Activated naive CD4-positive, alpha-beta T cell treated with anti-CD3 and anti-CD28 coated beads, Interleukin-2, amount 50 U/mL, for 72 hours (primary cell): ENCODE measurements around the gene MYBPC2. TPM values are rescaled to one million over a fixed set of nuclear protein-coding genes. Genes with fewer than 3 reads are reported as not detected.
"Not testable (repeated sequence)": the region's sequence is repeated elsewhere in the genome, so short reads cannot be mapped to it uniquely, and the experiment has no call there.

Source experiments
- ATAC-seq, 2 donors: fragments of 150-1000 bp; cut with Tn5 transposase; 2 replicates each; pipeline ENCODE4 v1.10.0; 2021; ENCODE audit warnings: mild to moderate bottlenecking in 2 of 2, moderate library complexity in 2 of 2
- DNase-seq, 2 donors: peaks; one replicate each; pipeline ENCODE4 v3.0.0; 2021 to 2022; ENCODE audit warnings: low spot score in 2 of 2
- H3K27ac Mint-ChIP-seq, 2 donors: one replicate each; pipeline ENCODE4 v1.8.0; 2022; ENCODE audit warnings: mild to moderate bottlenecking in 2 of 2, mixed read lengths in 2 of 2
- H3K36me3 Mint-ChIP-seq, 2 donors: one replicate each; pipeline ENCODE4 v1.8.0; 2022; ENCODE audit warnings: mixed read lengths in 2 of 2
- H3K9me3 Mint-ChIP-seq, 2 donors: one replicate each; pipeline ENCODE4 v1.8.0; 2022; ENCODE audit warnings: mixed read lengths in 2 of 2
- total RNA-seq, 2 donors: library from RNA; stranded (reverse); gene quantifications; one replicate each; pipeline ENCODE4 v1.2.3, GENCODE V29; 2022

Gene MYBPC2
- 1 to 10 TPM in 1 of 2 donors, under 1 TPM in 1; 0.91 to 1.9 TPM for total RNA-seq

DNA sequence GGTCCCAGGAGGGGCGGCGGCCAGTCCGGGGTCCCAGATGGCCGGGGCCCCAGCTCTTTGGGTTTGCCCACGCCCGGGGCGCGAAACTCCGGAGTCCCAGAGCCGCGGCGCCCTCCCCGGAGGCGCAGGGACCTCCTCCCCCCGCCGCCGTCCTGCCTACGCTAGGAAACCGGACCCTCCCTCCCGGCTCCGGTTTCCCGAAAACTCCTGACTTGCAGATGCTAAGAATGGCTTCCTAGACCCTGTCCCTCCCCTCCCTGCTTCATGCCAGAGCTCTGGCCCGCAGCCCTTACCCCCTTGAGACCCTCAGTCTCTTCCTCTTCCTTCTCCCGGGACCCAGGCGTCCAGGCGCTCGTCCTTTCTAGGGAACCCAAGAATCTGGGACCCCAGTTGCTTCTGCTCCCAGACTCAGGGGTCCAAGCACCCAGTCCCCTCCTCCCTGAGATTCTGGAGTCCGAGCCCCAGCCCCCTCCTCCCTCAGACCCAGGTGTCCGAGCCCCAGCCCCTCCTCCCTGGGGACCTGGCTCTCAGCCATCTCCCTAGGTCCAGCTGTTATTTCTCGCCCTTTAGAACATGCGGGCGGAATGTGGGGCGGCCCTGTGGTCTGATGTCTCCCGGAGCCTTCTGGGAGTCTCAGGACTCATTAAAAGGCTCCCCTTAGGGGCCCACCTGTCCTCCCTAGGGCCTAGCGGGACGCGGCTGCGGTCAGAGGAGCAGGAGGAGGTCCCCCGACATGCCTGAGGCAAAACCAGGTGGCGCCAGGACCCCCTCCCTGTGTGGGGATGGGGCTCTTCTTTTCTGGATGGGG, at the start of gene MYBPC2:
Gene MYBPC2 (plus strand): TSS at position 672 of the 808 bp plus-strand sequence. CDS start 62 bp downstream, at position 734.
- ATAC-seq (no peak), DNase-seq (no peak)
- H3K36me3 Mint-ChIP-seq: no peaks in the 10 kb centered on the region
- H3K9me3 Mint-ChIP-seq: no peaks in the 10 kb centered on the region
- H3K27ac Mint-ChIP-seq: peak within 1 kb of the TSS; percentile 82 to 94

DNA sequence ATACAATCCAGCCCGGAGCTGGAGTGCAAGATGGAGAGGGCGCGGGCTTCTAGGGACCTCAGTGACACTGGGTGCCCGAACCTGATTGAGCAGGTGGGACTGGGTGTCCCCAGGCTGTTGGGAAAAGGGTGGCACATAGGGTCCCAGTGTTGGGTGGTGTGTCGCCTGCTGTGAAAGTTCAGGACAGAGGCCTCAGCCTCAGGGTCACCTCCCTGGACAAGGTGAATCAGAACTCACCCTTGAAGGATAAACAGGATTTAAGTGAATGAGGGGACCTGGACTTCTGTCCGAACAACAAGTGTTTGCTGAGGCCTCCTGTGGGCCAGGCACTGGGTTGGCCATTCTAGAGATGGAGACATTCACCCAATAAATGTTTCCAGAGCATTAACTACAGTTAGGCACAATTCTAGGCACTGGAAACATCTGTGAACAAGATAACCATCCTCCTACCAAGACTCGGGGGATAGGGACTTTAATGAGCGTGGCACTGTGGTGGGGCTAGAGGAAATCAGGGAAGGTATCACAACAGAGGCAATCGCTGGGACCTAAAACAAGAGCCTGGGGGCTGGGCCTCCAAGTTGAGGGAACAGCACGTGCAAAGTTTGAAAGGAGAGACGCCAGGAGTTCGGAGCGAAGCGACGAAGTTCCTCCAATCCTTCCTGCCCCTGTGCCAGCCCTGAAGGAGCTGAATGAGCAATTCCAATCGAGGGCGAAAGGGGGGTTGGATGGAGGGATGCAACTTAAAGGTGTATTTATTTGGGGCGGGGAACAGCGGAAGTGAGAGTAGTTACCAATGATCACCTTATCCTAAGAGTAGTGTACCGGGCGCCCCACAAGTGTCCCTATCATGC, 49.5 kb upstream of the MYBPC2 start:
- Mint-ChIP-seq H3K27ac (peak overlapping the region; percentile 94 to 98), H3K9me3 (no peaks in the 10 kb centered on the region), H3K36me3 (peaks cover 20 to 49% of the 10 kb centered on the region in 2 donors)
- ATAC-seq: peak in 1 of 2 donors; percentile 34
- DNase-seq: no peak

- H3K9me3 Mint-ChIP-seq: no peaks in the 10 kb centered on the region
- DNase-seq (peak; percentile 99), ATAC-seq (peak; percentile 91 to 92)
- H3K36me3 Mint-ChIP-seq: peaks cover 17 to 46% of the 10 kb centered on the region in 2 donors
- H3K27ac Mint-ChIP-seq: peak within 1 kb of the TSS; percentile 94 to 98
Observed at GRCh38 chr19:50383852-50384684, 48.6 kb upstream of the MYBPC2 start, which contains the start of gene POLD1. TSS of gene POLD1 (plus strand) at chr19:50384347. CDS start at chr19:50398852, 14,505 bp downstream.

- peak overlapping the region; percentile 94 to 98 for H3K27ac Mint-ChIP-seq
- H3K36me3 Mint-ChIP-seq: peaks cover 15 to 38% of the 10 kb centered on the region in 2 donors
- DNase-seq (no peak), ATAC-seq (no peak)
- no peaks in the 10 kb centered on the region for H3K9me3 Mint-ChIP-seq
Observed at GRCh38 chr19:50384685-50385535, 47.8 kb upstream of the MYBPC2 start.

GRCh38 chr19:50387176-50387867, 45.4 kb upstream of the MYBPC2 start:
- peaks cover 23 to 43% of the 10 kb centered on the region in 2 donors for H3K36me3 Mint-ChIP-seq
- H3K9me3 Mint-ChIP-seq: no peaks in the 10 kb centered on the region
- ATAC-seq (no peak), DNase-seq (no peak)
- peak overlapping the region in 1 of 2 donors; percentile 69 for H3K27ac Mint-ChIP-seq

DNA sequence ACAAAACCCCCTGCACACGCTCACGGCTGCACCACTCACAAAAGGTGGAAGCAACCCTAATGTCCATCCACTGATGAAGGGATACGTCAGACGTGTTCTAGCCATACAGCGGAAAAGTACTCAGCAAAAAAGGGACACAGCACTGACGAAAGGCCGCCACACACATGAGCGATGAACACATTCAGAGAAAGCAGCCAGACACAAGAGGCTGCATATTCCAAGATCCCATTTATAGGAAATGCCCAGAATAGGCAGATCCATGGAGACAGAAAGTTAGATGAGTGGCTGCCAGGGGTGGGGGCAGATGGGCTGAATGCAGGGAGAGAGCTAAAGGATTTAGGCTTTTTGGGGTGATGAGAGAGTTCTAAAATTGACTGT, 44.8 kb upstream of the MYBPC2 start:
- DNase-seq: no peak
- ATAC-seq: no peak
- Mint-ChIP-seq H3K27ac (peak overlapping the region in 1 of 2 donors; percentile 69), H3K36me3 (peaks cover 23 to 43% of the 10 kb centered on the region in 2 donors), H3K9me3 (no peaks in the 10 kb centered on the region)

- not testable (repeated sequence) for H3K9me3 Mint-ChIP-seq, ATAC-seq, DNase-seq, H3K27ac Mint-ChIP-seq
- peaks cover 8 to 29% of the 10 kb centered on the region in 2 donors for H3K36me3 Mint-ChIP-seq
Observed at GRCh38 chr19:50390295-50390694, 42.4 kb upstream of the MYBPC2 start.

- H3K9me3 Mint-ChIP-seq, ATAC-seq, H3K27ac Mint-ChIP-seq, DNase-seq: not testable (repeated sequence)
- peaks cover 12 to 30% of the 10 kb centered on the region in 2 donors for H3K36me3 Mint-ChIP-seq
Observed at GRCh38 chr19:50390952-50391351, 41.7 kb upstream of the MYBPC2 start.

GRCh38 chr19:50392759-50393158, 39.9 kb upstream of the MYBPC2 start:
- no peak for ATAC-seq
- peaks cover 14 to 23% of the 10 kb centered on the region in 2 donors for H3K36me3 Mint-ChIP-seq
- peak overlapping the region in 1 of 2 donors; percentile 74 for H3K27ac Mint-ChIP-seq
- DNase-seq: no peak
- no peaks in the 10 kb centered on the region for H3K9me3 Mint-ChIP-seq

GRCh38 chr19:50393589-50393988, 39.1 kb upstream of the MYBPC2 start:
- no peak for DNase-seq
- Mint-ChIP-seq H3K9me3 (no peaks in the 10 kb centered on the region), H3K36me3 (peaks cover 17 to 21% of the 10 kb centered on the region in 2 donors), H3K27ac (no peak overlapping the region)
- no peak for ATAC-seq

GRCh38 chr19:50394017-50394416, 38.7 kb upstream of the MYBPC2 start:
- ATAC-seq (no peak), DNase-seq (no peak)
- Mint-ChIP-seq H3K9me3 (no peaks in the 10 kb centered on the region), H3K36me3 (peaks cover 17 to 21% of the 10 kb centered on the region in 2 donors), H3K27ac (no peak overlapping the region)

- ATAC-seq: no peak
- Mint-ChIP-seq H3K27ac (peak overlapping the region in 1 of 2 donors; percentile 62), H3K36me3 (peaks cover 10 to 11% of the 10 kb centered on the region in 2 donors), H3K9me3 (no peaks in the 10 kb centered on the region)
- no peak for DNase-seq
Observed at GRCh38 chr19:50398675-50399367, 33.9 kb upstream of the MYBPC2 start.

GRCh38 chr19:50399368-50399745, 33.3 kb upstream of the MYBPC2 start:
- DNase-seq: no peak
- Mint-ChIP-seq H3K27ac (no peak overlapping the region), H3K9me3 (no peaks in the 10 kb centered on the region), H3K36me3 (peaks cover 10 to 14% of the 10 kb centered on the region in 2 donors)
- ATAC-seq: peak in 1 of 2 donors; percentile 13

DNA sequence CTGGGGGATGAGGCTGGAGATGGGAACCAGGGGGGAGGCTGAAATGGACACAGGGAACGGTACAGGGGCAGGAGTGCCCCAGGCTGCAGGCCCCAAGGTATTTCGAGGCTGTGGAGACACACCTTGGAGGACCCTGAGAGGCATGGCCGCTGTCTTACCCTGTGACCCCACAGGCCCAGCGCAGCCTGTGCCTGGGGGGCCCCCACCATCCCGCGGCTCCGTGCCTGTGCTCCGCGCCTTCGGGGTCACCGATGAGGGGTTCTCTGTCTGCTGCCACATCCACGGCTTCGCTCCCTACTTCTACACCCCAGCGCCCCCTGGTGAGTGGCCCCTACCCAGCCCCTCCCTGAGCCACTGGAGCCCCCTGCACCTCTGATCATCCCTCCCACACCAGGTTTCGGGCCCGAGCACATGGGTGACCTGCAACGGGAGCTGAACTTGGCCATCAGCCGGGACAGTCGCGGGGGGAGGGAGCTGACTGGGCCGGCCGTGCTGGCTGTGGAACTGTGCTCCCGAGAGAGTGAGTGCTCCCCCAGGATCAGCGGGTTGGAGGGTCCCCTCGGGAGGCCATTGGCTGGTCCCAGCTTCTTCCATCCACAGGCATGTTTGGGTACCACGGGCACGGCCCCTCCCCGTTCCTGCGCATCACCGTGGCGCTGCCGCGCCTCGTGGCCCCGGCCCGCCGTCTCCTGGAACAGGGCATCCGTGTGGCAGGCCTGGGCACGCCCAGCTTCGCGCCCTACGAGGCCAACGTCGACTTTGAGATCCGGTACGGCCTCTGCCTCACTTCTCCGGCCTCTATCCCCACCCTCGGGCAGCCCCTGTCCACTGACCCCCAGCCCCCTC, 30.9 kb upstream of the MYBPC2 start:
- DNase-seq: no peak
- H3K36me3 Mint-ChIP-seq: peaks cover 5 to 16% of the 10 kb centered on the region in 2 donors
- ATAC-seq: no peak
- no peaks in the 10 kb centered on the region for H3K9me3 Mint-ChIP-seq
- H3K27ac Mint-ChIP-seq: peak overlapping the region in 1 of 2 donors; percentile 15
